Measurements from ENCODE around the gene C2CD2L. TPM values are rescaled to one million over a fixed set of nuclear protein-coding genes. Genes with fewer than 3 reads are reported as not detected.

C2CD2L gene
- total and polyA plus RNA-seq, 2 donors from 2014 or later: 16.0 to 17.7 TPM

- no peak overlapping the region for H3K4me3 ChIP-seq (ENCODE audit: low read length in 3 of 3)
- FAIRE-seq: no peak
- intact Hi-C loops (cut with DNase I): no loop called here
- peak in 1 of 5 donors; percentile 36 for DNase-seq
- TF ChIP-seq CTCF (IDR thresholded peaks at IDR 0.05; ENCODE audit: borderline replicate concordance, extremely low read depth, insufficient read depth): no peak
- no peaks in the 10 kb centered on the region for H3K9me3 ChIP-seq (ENCODE audit: control insufficient read depth in 2 of 3, insufficient read depth in 1 of 3, low read length in 3 of 3)
- peaks cover 0 to under 1% (median 0%) of the 10 kb centered on the region in 3 donors for H3K36me3 ChIP-seq (ENCODE audit: control insufficient read depth in 2 of 3, insufficient read depth in 3 of 3, low read length in 3 of 3)
- H3K27ac ChIP-seq (ENCODE audit: low read depth in 2 of 2, low read length in 2 of 2): no peak overlapping the region
- peaks cover 6 to 31% (median 26%) of the 10 kb centered on the region in 3 donors for H3K4me1 ChIP-seq (ENCODE audit: control insufficient read depth in 2 of 3, insufficient read depth in 2 of 3, low read depth in 1 of 3, low read length in 3 of 3)
- no peaks in the 10 kb centered on the region for H3K27me3 ChIP-seq (ENCODE audit: control insufficient read depth, insufficient read depth, low read length)
- no peak overlapping the region for H3K9ac ChIP-seq (ENCODE audit: low read length in 3 of 3)
Measured at GRCh38 chr11:119103793-119104192, 3.4 kb upstream of the C2CD2L start.

GRCh38 chr11:119107538-119108145 lies 498 bp downstream of the C2CD2L start:
- peak overlapping the region; percentile 28 to 41 (median 34) for H3K9ac ChIP-seq (ENCODE audit: low read length in 3 of 3)

GRCh38 chr11:119108146-119108856 lies 1.2 kb downstream of the C2CD2L start:
- no peak for FAIRE-seq
- H3K4me3 ChIP-seq (ENCODE audit: low read length in 3 of 3): peak overlapping the region; percentile 59 to 83 (median 83)
- intact Hi-C loops (cut with DNase I): no loop called here
- H3K36me3 ChIP-seq (ENCODE audit: control insufficient read depth in 2 of 3, insufficient read depth in 3 of 3, low read length in 3 of 3): peaks cover 0 to 19% (median 10%) of the 10 kb centered on the region in 3 donors
- H3K27me3 ChIP-seq (ENCODE audit: control insufficient read depth, insufficient read depth, low read length): no peaks in the 10 kb centered on the region
- H3K27ac ChIP-seq (ENCODE audit: low read depth in 2 of 2, low read length in 2 of 2): peak overlapping the region; percentile 23 to 49
- DNase-seq: peak; percentile 59 to 87 (median 78)
- peaks cover 6 to 37% (median 23%) of the 10 kb centered on the region in 3 donors for H3K4me1 ChIP-seq (ENCODE audit: control insufficient read depth in 2 of 3, insufficient read depth in 2 of 3, low read depth in 1 of 3, low read length in 3 of 3)
- H3K9ac ChIP-seq (ENCODE audit: low read length in 3 of 3): peak overlapping the region; percentile 28 to 41 (median 34)
- no peak for TF ChIP-seq CTCF (IDR thresholded peaks at IDR 0.05; ENCODE audit: borderline replicate concordance, extremely low read depth, insufficient read depth)
- H3K9me3 ChIP-seq (ENCODE audit: control insufficient read depth in 2 of 3, insufficient read depth in 1 of 3, low read length in 3 of 3): no peaks in the 10 kb centered on the region

More at GRCh38 chr11:119107538-119108145, 498 bp downstream of the C2CD2L start:
- Histone ChIP-seq H3K4me1 (ENCODE audit: control insufficient read depth in 2 of 3, insufficient read depth in 2 of 3, low read depth in 1 of 3, low read length in 3 of 3) (peaks cover 6 to 37% (median 23%) of the 10 kb centered on the region in 3 donors), H3K27me3 (ENCODE audit: control insufficient read depth, insufficient read depth, low read length) (no peaks in the 10 kb centered on the region), H3K36me3 (ENCODE audit: control insufficient read depth in 2 of 3, insufficient read depth in 3 of 3, low read length in 3 of 3) (peaks cover 0 to 15% (median 7%) of the 10 kb centered on the region in 3 donors), H3K9me3 (ENCODE audit: control insufficient read depth in 2 of 3, insufficient read depth in 1 of 3, low read length in 3 of 3) (no peaks in the 10 kb centered on the region), H3K4me3 (ENCODE audit: low read length in 3 of 3) (peak overlapping the region; percentile 59 to 83 (median 83)), H3K27ac (ENCODE audit: low read depth in 2 of 2, low read length in 2 of 2) (peak overlapping the region; percentile 23 to 49)
- intact Hi-C loops (cut with DNase I): no loop called here
- DNase-seq: no peak
- no peak for FAIRE-seq
- TF ChIP-seq CTCF (IDR thresholded peaks at IDR 0.05; ENCODE audit: borderline replicate concordance, extremely low read depth, insufficient read depth): no peak

Measured in kidney (tissue), 14 donors.